Stimulated activated CD8-positive, alpha-beta memory T cell treated with anti-CD3 and anti-CD28 coated beads, Interleukin-4, amount 100 ng/mL, for 24 hours (primary cell): Measurements from ENCODE around the gene OCA2.
"Not testable (repeated sequence)": the region's sequence is repeated elsewhere in the genome, so short reads cannot be mapped to it uniquely, and the experiment has no call there.

ENCODE experiments used
- DNase-seq: peaks from one replicate; pipeline ENCODE4 v3.0.0-alpha.2; 2020; ENCODE audit warnings: low read depth

The OCA2 gene

GRCh38 chr15:28002136-28002861 is 96.8 kb downstream of the OCA2 start:
- DNase-seq = no peak

GRCh38 chr15:28001641-28002040 is 97.5 kb downstream of the OCA2 start:
- DNase-seq = no peak

- no peak for DNase-seq
These were observed 104.9 kb downstream of the OCA2 start for GRCh38 chr15:27993996-27994780.

GRCh38 chr15:27993544-27993943 is 105.6 kb downstream of the OCA2 start:
- DNase-seq = no peak

- no peak for DNase-seq
These were observed 108.3 kb downstream of the OCA2 start for GRCh38 chr15:27990521-27991515.

GRCh38 chr15:27989838-27990237 is 109.3 kb downstream of the OCA2 start:
- no peak for DNase-seq

- DNase-seq = no peak
These were observed 109.7 kb downstream of the OCA2 start for GRCh38 chr15:27989427-27989826.

- DNase-seq = no peak
These were observed 114.0 kb downstream of the OCA2 start for GRCh38 chr15:27985099-27985498.

GRCh38 chr15:27983496-27983895 is 115.6 kb downstream of the OCA2 start:
- no peak for DNase-seq

- DNase-seq = no peak
These were observed 121.4 kb downstream of the OCA2 start for GRCh38 chr15:27977696-27978095.

- no peak for DNase-seq
These were observed 125.2 kb downstream of the OCA2 start for GRCh38 chr15:27973886-27974285.

GRCh38 chr15:27970661-27971392 is 128.3 kb downstream of the OCA2 start:
- no peak for DNase-seq

GRCh38 chr15:27967541-27967940 is 131.6 kb downstream of the OCA2 start:
- DNase-seq = no peak

GRCh38 chr15:27965546-27965945 is 133.6 kb downstream of the OCA2 start:
- DNase-seq = no peak

- DNase-seq = no peak
These were observed 137.3 kb downstream of the OCA2 start for GRCh38 chr15:27961801-27962200.

- DNase-seq = no peak
These were observed 140.1 kb downstream of the OCA2 start for GRCh38 chr15:27958911-27959578.

GRCh38 chr15:27956285-27956684 is 142.8 kb downstream of the OCA2 start:
- DNase-seq = no peak

- DNase-seq = no peak
These were observed 144.0 kb downstream of the OCA2 start for GRCh38 chr15:27955087-27955486.

- not testable (repeated sequence) for DNase-seq
These were observed 146.5 kb downstream of the OCA2 start for GRCh38 chr15:27952593-27952992.

- no peak for DNase-seq
These were observed 147.8 kb downstream of the OCA2 start for GRCh38 chr15:27951191-27951890.
